Measurements from ENCODE around the gene RAMACL. TPM values are rescaled to one million over a fixed set of nuclear protein-coding genes. Genes with fewer than 3 reads are reported as not detected.

The RAMACL gene
- polyA plus RNA-seq, 1 donor from 2014 or later, result 1.9 TPM

GRCh38 chr6:166541876-166542579 is 44.5 kb downstream of the RAMACL start:
- Histone ChIP-seq H4K20me1 (ENCODE audit: insufficient read depth) (no peaks in the 10 kb centered on the region), H3K79me2 (replicated peaks; ENCODE audit: insufficient read depth, low read length) (peaks cover 2% of the 10 kb centered on the region), H3K4me3 (ENCODE audit: low read length) (no peak overlapping the region), H3K9me2 (ENCODE audit: insufficient read depth, low read length) (no peaks in the 10 kb centered on the region), H2AFZ (ENCODE audit: low read depth, low read length) (no peak overlapping the region), H3K9me3 (ENCODE audit: low read length) (no peaks in the 10 kb centered on the region), H3K27ac (ENCODE audit: low read length) (no peak overlapping the region), H3K9ac (ENCODE audit: low read length) (no peak overlapping the region), H3K27me3 (ENCODE audit: insufficient read depth, low read depth, low read length) (no peaks in the 10 kb centered on the region), H3K4me2 (ENCODE audit: low read length) (no peak overlapping the region), H3F3A (ENCODE audit: insufficient read depth, low read length, poor library complexity, severe bottlenecking) (no peaks in the 10 kb centered on the region), H3K36me3 (ENCODE audit: insufficient read depth, low read length) (no peaks in the 10 kb centered on the region)
- no peak for TF ChIP-seq EZH2 (IDR thresholded peaks at IDR 0.05; ENCODE audit: borderline replicate concordance, insufficient read depth, low read length, poor library complexity, severe bottlenecking)
- TF ChIP-seq CTCF (IDR thresholded peaks at IDR 0.05; ENCODE audit: poor library complexity, severe bottlenecking), result no peak
- no peak for TF ChIP-seq TAF1 (IDR thresholded peaks at IDR 0.05; ENCODE audit: low read depth)
- no peak for TF ChIP-seq REST (IDR thresholded peaks at IDR 0.05; ENCODE audit: borderline replicate concordance)
- no peak for TF ChIP-seq POLR2AphosphoS5 (IDR thresholded peaks at IDR 0.05)
- TF ChIP-seq EP300 (conservative IDR thresholded peaks at IDR 0.05; ENCODE audit: poor library complexity, severe bottlenecking), result no peak
- no peak for TF ChIP-seq RAD21 (conservative IDR thresholded peaks at IDR 0.05)
- no peak for TF ChIP-seq MXI1 (conservative IDR thresholded peaks at IDR 0.05; ENCODE audit: poor library complexity, severe bottlenecking)
- no peak for TF ChIP-seq SMC3 (conservative IDR thresholded peaks at IDR 0.05; ENCODE audit: poor library complexity)

DNA sequence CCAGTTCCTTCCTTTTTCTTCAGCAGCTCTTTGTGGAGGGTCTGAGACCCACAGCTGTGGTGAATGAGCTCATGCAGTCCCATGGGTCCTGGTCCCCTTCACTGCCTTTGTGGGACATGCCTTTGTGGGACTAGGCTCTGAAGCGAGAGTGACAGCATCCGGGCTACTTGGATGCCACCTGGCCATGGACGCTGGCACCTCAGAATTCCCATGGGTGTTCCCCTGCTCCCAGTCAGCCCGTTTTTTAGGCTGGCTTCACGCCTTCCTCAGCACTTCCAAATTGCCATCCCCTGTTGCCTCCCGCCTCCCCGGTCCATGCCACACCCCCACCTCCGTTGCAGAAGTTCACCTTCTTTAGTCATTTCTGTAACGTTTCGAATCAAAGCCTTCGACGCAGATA is 45.1 kb downstream of the RAMACL start:
- H3K9me2 ChIP-seq (ENCODE audit: insufficient read depth, low read length), result no peaks in the 10 kb centered on the region
- H3K4me2 ChIP-seq (ENCODE audit: low read length), result no peak overlapping the region
- H3K27me3 ChIP-seq (ENCODE audit: insufficient read depth, low read depth, low read length), result no peaks in the 10 kb centered on the region
- H4K20me1 ChIP-seq (ENCODE audit: insufficient read depth), result no peaks in the 10 kb centered on the region
- H3K9me3 ChIP-seq (ENCODE audit: low read length), result no peaks in the 10 kb centered on the region
- no peak overlapping the region for H3K27ac ChIP-seq (ENCODE audit: low read length)
- TF ChIP-seq TAF1 (IDR thresholded peaks at IDR 0.05; ENCODE audit: low read depth) (no peak), POLR2AphosphoS5 (IDR thresholded peaks at IDR 0.05) (no peak), RAD21 (conservative IDR thresholded peaks at IDR 0.05) (no peak), MXI1 (conservative IDR thresholded peaks at IDR 0.05; ENCODE audit: poor library complexity, severe bottlenecking) (no peak)
- H3K79me2 ChIP-seq (replicated peaks; ENCODE audit: insufficient read depth, low read length), result peaks cover 2% of the 10 kb centered on the region
- H3K36me3 ChIP-seq (ENCODE audit: insufficient read depth, low read length), result no peaks in the 10 kb centered on the region
- no peak overlapping the region for H2AFZ ChIP-seq (ENCODE audit: low read depth, low read length)
- H3F3A ChIP-seq (ENCODE audit: insufficient read depth, low read length, poor library complexity, severe bottlenecking), result no peaks in the 10 kb centered on the region
- no peak overlapping the region for H3K9ac ChIP-seq (ENCODE audit: low read length)
- H3K4me3 ChIP-seq (ENCODE audit: low read length), result no peak overlapping the region
